ENCODE measurements around the gene SERPINE1.
"Not testable (repeated sequence)": the region's sequence is repeated elsewhere in the genome, so short reads cannot be mapped to it uniquely, and the experiment has no call there.

SERPINE1 gene

DNA sequence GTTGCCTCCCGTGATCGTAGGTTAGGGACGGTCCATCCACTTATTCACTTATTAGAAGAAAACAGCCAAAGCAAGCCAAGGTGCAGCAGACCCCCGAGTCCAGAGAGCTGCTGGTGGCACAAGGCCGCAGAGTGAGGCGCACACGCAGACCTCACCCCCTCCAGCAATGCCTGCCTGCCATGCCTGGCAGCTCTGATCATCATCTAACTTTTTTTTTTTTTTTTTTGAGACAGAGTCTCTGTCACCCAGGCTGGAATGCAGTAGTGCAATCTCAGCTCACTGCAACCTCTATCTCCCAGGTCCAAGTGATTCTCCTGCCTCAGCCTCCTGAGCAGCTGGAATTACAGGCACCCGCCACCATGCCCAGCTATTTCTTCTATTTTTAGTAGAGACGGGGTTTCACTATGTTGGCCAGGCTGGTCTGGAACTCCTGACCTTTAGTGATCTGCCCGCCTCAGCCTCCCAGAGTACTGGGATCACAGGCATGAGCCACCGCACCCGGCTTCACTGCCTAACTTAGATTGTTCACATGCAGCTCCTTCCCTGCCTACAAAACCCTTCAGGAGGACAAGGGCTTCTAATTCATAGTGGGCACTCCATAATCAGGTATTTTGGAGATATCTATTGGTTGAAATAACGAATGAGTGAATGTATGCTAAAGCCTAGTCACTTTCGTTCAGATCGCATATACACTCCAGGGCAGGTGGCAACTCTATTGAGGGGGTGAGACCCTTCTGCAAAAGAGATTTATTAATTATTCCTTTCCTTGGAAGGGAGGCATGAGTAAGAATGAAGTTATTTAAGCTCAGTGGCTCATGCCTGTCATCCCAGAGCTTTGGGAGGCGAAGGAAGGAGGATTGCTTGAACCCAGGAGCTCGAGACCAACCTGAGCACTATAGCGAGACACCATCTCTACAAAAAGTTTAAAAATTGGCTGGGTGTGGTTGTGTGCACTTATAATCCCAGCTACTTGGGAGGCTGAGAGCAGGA is 25.8 kb upstream of the SERPINE1 start:
- DNase-seq (ENCODE audit: low spot score), result no peak

DNA sequence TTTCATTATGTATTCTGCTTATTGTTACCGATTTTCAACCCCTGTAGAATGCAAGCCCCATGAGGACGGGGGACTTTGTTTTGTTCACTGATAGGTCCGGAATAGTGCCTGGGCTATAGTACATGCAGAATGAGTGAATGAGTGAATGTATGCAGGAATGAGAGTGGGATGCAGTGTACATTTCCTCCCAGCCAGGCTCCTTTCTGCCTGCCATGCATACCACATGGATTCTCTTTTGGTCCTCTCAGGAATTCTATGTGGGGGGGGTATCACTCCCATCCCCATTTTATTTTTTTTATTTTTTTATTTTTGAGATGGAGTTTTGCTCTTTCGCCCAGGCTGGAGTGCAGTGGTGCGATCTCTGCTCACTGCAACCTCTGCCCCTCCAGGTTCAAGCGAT is 24.9 kb upstream of the SERPINE1 start:
- DNase-seq (ENCODE audit: low spot score), result no peak

DNA sequence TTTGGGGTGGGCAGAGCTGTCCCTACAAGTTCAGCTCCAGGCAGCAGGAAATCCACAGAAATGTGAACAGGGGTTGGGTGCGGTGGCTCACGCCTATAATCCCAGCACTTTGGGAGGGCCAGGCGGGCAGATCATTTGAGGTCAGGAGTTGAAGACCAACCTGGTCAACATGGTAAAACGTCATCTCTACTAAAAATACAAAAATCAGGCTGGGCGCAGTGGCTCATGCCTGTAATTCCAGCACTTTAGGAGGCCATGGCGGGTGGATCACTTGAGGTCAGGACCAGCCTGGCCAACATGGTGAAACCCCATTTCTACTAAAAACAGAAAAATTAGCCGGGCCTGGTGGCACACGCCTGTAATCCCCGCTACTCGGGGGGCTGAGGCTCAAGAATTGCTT is 23.2 kb upstream of the SERPINE1 start:
- DNase-seq (ENCODE audit: low spot score), result not testable (repeated sequence)

DNA sequence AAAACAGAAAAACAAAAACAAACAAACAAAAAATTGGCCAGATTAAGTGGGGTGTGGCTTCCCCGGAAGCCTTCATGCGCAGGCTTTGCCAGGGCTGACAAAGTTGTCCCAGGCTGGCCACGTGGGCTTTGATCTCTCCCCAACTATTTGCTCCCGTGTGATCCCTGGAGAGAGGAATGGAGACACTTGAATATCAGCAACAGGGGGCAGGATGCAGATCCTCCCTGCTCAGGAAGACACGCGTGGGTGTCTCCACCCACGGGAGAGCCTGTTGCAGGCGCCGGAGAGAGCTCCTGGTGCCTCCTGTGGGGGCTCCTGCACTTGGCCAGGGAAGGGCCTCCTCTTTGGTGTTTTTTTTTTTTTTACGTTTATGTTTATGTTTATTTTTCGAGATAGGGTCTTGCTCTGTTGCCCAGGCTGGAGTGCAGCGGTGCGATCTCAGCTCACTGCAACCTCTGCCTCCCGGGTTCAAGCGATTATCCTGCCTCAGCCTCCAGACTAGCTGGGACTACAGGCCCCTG is 22.7 kb upstream of the SERPINE1 start:
- no peak for DNase-seq (ENCODE audit: low spot score)

DNA sequence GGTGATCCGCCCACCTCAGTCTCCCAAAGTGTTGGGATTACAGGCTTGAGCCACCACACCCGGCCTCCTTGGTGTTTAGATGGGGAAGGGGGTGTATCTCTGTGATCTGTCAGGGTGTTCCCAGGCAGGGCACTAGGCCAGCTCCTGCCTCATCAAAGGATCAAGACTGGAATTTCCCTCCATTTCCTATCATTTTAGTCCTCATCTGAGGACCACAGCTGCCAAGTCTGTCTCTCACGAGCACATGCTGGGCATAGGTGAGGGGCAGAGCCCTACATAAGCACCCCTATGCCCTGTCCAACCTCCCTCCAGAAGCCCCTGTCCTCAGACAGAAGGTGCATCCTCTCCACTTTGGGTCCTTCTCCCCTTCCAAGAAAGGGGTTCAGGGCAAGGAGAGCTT is 22.1 kb upstream of the SERPINE1 start:
- DNase-seq (ENCODE audit: low spot score), result no peak

DNA sequence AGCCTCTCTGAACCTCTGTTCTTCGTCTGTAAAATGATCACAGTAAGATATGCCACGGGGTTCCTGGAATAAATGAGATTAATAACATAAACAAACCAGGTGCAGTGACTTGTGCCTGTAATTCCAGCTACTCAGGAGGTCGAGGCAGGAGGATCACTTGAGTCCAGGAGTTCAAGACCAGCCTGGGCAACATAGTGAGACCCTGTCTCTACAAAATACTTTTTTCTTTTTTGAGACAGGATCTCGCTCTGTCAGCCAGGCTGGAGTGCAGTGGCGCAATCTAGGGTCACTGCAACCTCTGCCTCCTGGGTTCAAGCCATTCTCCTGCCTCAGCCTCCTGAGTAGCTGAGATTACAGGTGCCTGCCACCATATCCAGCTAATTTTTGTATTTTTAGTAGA is 21.7 kb upstream of the SERPINE1 start:
- DNase-seq (ENCODE audit: low spot score), result not testable (repeated sequence)

DNA sequence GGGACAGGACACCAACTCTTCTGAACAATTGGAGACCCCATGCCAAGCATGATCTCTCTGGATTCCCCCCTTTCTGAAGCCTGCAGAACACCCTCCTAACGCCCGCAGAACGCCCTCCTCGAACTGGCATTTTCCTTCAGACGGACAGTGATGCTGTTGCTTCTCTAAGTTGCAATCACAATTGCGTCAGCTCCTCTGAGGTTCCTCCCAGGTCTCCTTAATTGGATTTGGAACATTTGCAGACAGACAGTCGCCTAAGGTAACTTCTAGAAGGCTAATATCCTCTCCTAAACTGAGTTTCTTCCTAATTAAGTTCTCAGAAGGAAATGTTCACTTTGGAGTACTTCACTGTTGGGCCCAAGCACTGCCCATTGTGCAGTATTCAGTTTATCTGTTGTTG is 20.5 kb upstream of the SERPINE1 start:
- peak; percentile 57 for DNase-seq (ENCODE audit: low spot score)

DNA sequence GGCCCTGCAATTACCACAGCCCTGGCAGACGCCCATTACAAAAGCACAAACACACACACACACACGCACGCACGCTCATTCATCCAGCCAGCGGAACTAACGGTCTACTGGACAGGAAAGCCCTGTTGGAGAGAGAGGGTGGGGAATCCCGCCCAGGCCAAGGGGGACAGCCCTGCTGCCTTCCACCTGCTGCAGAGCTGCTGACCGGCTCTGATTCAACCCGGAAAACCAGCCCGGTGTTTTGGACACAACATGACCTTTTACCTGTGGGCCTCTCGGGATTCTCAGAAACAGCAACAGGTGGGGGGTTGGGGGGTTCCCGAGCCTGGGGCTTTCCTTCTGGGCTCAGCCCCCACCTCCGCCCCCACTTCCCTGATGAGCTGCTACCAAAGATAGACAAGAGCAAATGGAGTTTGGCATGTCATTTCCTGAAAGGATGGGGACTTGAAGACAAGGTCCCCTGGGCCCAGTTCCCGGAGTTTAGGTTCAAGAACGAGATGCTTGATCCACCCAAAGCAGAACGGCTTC is 18.5 kb upstream of the SERPINE1 start:
- no peak for DNase-seq (ENCODE audit: low spot score)

DNA sequence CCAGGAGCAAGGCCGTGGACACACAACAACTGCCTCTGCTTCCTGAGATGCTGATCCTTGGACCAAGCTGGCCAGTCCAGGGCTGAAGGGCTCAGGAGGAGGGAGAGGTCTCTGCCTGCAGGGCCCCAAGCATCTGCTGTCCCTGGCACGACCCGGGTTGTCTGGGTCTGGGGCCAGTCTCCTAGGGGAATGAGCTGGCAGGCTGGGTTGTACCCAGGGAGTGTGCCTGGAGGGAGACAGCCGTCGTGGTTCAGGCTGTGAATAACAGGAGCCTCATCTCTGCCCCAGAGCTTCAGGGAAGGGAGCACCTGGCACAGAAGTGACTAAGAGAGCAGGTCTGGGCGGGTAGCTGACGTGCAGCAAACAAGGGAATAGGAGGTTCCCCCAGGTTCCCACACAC is 17.9 kb upstream of the SERPINE1 start:
- DNase-seq (ENCODE audit: low spot score), result no peak

DNA sequence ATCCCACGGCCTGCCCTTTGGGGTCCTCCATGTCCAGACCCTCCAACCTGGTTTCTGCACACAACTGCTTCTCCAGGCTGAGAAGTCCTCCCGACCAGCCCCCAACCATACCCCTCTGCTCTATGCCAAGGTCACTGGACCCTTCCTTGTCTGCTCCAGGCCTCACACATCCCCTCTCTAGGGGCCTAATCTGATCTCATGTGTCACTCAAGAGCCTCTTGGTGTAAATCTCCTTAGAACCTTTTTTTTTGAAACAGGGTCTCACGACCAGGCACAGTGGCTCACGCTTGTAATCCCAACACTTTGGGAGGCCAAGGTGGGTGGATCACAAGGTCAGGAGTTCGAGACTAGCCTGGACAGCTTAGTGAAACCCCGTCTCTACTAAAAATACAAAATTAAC is 17.5 kb upstream of the SERPINE1 start:
- no peak for DNase-seq (ENCODE audit: low spot score)

DNA sequence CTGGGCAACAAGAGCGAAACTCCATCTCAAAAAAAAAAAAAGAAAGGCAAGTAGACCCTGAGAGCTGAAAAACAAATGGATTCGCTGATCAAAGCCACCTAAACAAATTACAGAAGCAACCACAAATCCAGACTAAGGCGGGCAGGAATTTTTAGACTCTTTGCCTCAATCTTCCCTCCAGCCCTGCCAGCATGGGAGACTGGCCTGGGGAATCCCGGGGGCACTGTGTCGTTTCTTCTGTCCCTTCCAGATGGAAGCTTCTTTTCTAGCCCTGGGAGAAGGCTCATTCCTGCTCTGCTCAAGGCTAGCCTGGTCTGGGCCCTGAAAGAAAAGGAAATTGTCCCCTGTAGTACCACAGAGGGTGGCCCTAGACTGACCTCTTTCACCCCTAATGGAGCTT is 15.6 kb upstream of the SERPINE1 start:
- no peak for DNase-seq (ENCODE audit: low spot score)

DNA sequence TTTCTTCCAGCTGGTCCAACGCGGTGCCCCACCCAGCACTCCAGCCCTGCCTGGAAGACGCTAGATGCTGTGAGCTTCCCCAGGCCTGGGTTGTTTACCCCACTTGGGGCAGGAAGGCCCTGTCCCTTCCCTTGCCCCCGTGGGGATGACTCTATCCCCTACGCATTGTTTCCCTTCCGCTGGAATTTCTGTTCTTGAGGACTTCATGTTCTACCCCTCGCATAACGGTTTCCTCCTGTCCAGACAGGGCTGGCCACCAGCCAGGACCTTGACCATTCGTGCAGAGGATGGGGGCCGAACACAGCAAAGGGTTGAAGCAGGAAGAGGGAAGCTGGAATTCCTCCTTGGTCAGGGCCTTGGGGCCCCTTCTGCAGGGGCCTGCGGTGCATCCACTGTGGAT is 14.7 kb upstream of the SERPINE1 start:
- DNase-seq (ENCODE audit: low spot score), result no peak

DNA sequence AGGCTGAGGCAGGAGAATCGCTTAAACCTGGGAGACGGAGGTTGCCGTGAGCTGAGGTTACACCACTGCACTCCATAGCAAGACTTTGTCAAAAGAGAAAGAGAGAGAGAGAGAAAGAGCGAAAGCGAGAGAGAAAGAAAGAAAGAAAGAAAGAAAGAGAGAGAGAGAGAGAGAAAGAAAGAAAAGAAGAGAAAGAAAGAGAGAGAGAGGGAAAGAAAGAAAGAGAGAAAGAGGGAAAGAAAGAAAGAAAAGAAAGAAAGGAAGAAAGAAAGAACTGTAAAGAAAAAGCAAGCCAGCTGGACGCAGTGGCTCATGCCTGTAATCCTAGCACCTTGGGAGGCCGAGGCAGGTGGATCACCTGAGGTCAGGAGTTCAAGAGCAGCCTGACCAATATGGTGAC is 13.8 kb upstream of the SERPINE1 start:
- not testable (repeated sequence) for DNase-seq (ENCODE audit: low spot score)

DNA sequence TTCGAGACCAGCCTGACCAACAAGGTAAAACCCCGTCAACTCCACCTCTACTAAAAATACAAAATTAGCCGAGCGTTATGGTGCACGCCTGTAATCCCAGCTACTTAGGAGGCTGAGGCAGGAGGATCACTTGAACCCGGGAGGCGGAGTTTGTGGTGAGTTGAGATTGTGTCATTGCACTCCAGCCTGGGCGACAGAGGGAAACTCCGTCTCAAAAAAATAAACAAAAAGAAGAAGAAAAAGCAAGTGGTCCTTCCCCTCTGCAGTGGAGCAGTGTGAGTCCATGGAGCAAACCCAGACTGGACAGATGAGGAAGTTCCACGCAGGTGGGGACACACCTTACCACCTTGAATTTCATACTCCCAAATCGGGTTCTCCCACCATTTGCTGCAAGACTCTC is 13.1 kb upstream of the SERPINE1 start:
- no peak for DNase-seq (ENCODE audit: low spot score)

DNA sequence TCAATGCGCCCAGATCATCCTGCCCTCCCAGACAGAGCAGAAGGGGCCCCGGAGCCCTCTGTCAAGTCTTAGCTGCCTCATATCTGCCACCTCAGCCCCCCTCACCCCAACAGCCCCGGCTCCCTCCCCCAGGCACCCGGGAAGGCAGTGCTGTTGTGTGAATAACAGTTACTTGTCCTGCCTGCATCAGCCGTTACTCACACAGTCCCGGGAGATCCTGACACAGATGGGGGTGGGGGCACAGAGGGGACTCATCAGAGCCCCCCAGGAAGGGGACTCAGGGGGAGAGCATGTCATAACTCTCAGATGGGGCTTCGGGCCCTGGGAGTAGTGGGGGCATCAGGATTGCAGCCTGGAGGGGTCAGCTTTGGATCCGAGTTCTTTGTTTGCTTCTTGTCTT is 12.4 kb upstream of the SERPINE1 start:
- no peak for DNase-seq (ENCODE audit: low spot score)

DNA sequence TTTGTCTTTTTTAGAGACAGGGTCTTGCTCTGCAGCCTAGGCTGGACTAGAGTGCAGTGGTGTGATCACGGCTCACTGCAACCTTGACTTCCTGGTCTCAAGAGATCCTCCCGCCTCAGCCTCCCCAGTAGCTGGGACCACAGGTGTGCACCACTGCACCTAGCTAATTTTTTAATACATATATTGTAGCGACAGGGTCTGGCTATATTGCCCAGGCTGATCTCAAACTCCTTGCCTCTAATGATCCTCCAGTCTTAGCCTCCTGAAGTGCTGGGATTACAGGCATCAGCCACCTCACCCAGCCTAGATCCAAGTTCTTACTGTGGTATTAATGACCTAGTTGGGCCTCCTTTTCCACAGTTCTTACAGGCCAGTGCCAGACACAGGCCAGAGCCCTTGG is 11.7 kb upstream of the SERPINE1 start:
- DNase-seq (ENCODE audit: low spot score), result no peak

DNA sequence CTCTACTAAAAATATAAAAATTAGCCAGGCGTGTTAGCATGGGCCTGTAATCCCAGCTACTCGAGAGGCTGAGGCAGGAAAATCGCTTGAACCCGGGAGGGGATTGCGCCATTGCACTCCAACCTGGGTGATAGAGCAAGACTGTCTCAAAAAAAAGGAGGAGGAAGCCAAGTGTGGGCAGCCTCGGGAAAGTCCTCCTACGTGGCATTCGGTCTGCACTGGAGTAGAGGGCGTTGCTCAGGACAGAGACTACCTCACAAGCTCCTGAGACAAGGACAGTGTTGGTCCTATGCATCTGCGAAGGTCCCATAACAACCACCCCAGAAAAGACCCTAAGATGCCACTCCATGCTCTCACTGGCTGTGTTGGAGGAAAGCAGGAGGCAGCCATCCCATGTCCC is 10.0 kb upstream of the SERPINE1 start:
- no peak for DNase-seq (ENCODE audit: low spot score)

DNA sequence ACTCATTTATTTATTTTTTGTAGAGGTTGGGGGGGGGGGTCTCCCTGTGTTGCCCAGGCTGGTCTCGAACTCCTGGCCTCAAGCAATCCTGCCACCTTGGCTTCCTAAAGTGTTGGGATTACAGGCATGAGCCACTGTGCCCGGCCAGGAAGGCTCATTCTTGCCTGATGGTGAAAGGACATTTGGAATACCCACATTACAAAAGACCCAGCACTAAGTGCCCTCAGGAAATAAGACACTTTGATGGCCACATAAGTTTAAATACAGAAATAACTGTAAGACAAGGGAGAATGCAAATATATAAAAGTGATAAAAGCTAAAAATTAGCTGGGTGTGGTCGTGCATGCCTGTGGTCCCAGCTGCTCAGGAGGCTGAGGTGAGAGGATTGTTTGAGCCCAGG is 8.0 kb upstream of the SERPINE1 start:
- DNase-seq (ENCODE audit: low spot score), result no peak

DNA sequence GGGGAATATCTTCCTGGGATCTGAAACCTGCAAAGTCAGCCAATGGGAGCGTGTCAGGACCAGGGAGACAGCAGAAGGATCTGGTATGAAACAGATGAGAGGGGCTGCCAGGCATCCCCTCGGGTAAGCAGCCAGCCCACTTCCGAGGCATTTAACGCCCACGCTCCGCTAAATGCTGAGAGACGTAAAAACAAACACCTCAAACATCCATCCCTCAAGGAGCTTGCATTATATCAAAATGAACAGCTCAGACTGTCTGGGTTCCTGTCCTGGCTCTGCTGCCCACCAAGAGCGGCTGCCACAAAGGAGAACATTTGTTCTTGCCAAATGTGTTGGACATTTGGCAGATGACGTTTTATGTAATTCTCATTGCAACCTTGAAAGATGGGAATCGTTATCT is 7.0 kb upstream of the SERPINE1 start:
- DNase-seq (ENCODE audit: low spot score), result no peak

DNA sequence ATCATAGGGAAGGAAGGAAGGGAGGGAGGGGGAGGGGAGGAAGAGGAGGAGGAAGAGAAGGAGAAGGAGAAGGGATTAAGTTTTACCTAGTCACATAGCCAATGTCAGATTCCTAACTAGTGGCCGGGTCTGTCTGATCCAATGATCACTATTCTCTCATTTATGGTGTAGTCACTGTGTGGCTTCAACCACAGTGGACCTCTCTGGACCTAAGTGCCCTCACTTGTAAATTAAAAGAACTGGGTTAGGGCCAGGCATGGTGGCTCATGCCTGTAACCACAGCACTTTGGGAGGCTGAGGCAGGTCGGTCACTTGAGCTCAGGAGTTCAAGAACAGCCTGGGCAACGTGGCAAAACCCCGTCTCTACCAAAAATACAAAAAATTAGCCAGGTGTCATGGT is 6.6 kb upstream of the SERPINE1 start:
- no peak for DNase-seq (ENCODE audit: low spot score)

DNA sequence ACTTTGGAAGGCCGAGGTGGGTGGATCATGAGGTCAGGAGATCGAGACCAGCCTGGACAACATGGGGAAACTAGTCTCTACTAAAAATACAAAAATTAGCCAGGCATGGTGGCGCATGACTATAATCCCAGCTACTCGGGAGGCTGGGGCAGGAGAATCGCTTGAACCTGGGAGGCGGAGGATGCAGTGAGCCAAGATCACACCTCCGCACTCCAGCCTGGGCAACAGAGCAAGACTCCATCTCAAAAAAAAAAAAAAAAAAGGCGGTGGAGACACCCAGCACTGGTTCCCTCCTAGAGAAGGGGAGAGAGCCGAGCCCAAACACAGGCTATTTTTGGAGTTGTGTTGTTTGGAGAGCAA is 5.3 kb upstream of the SERPINE1 start:
- DNase-seq (ENCODE audit: low spot score), result not testable (repeated sequence)

DNA sequence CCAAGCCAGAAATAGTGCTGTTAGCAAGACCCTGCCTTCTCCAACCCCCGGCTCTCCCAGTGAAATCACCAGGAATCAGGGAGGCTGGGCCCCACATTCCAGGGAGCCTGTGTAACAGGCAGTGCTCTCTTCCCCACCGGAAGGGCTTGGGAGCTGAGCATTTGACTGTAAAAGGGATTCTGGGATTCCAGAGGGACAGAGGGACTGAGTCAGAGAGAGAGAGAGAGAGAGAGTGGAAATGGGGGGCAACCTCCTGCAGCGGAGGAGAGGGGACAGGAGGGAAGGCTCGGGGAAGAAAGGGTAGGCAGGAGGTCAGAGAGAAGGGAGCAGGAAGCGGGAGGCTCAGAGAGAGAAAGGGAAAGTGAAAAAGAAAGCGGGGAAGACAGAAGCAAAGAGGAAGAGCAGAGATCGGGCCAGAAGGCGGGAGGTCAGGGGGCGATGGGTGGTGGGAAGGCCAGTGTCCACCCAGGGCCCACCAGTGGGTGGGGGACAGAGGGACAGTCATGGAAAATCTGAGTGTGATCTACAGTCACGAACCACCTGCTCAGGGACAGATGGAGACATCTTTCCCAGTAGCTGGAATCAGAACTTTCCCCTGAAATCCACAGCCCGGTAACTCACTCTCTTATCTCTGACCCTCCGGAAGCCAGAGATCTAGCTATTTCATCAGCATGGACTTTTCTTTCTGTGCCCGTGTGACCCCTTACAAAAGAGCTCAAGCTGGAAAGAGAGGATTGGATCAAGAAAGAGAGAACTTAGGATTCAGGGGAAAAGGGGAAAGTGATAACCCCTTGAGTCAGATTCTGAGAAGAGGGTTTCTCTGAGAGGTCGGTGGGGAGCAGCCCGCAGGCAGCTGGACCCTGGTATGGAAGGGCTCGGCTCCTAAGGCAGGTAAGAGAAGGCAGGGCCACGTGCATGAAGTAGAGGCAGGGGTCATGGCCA is 4.6 kb upstream of the SERPINE1 start:
- DNase-seq (ENCODE audit: low spot score), result no peak

All from SK-N-DZ (cell line).